ENCODE measurements around the gene SLC41A3. TPM values are rescaled to one million over a fixed set of nuclear protein-coding genes. Genes with fewer than 3 reads are reported as not detected.
A peak's percentile ranks its signal among the peaks of the same experiment; 100 is the strongest.
"Not testable (repeated sequence)": the region's sequence is repeated elsewhere in the genome, so short reads cannot be mapped to it uniquely, and the experiment has no call there.

Gene SLC41A3
- total RNA-seq, 2 donors from 2014 or later: 44.7 to 49.0 TPM

- DNase-seq (ENCODE audit: low spot score); intact Hi-C loops (cut with DNase I): not testable (repeated sequence)
These were observed 107.9 kb downstream of the SLC41A3 start for GRCh38 chr3:125976003-125976390.

GRCh38 chr3:125975245-125976002 is 108.5 kb downstream of the SLC41A3 start:
- DNase-seq (ENCODE audit: low spot score); intact Hi-C loops (cut with DNase I): not testable (repeated sequence)

- intact Hi-C loops (cut with DNase I): not testable (repeated sequence)
- peak; percentile 81 for DNase-seq (ENCODE audit: low spot score)
These were observed 111.7 kb downstream of the SLC41A3 start for GRCh38 chr3:125971997-125972944.

GRCh38 chr3:125968701-125969592 is 115.0 kb downstream of the SLC41A3 start, which contains the start of gene ROPN1B:
ROPN1B (plus strand) TSS chr3:125969178; CDS start chr3:125972055, 2,877 bp downstream.
- intact Hi-C loops (cut with DNase I); DNase-seq (ENCODE audit: low spot score): not testable (repeated sequence)

- intact Hi-C loops (cut with DNase I); DNase-seq (ENCODE audit: low spot score): not testable (repeated sequence)
These were observed 115.8 kb downstream of the SLC41A3 start for GRCh38 chr3:125968121-125968520.

- intact Hi-C loops (cut with DNase I): no loop called here
- DNase-seq (ENCODE audit: low spot score): no peak
These were observed 116.8 kb downstream of the SLC41A3 start for GRCh38 chr3:125967156-125967555.

- intact Hi-C loops (cut with DNase I): no loop called here
- DNase-seq (ENCODE audit: low spot score): no peak
These were observed 118.4 kb downstream of the SLC41A3 start for GRCh38 chr3:125965505-125965904.

- intact Hi-C loops (cut with DNase I); DNase-seq (ENCODE audit: low spot score): not testable (repeated sequence)
These were observed 120.1 kb downstream of the SLC41A3 start for GRCh38 chr3:125963834-125964233.

- DNase-seq (ENCODE audit: low spot score): no peak
- intact Hi-C loops (cut with DNase I): no loop called here
These were observed 122.7 kb downstream of the SLC41A3 start for GRCh38 chr3:125961289-125961589.

- intact Hi-C loops (cut with DNase I): no loop called here
- peak; percentile 76 for DNase-seq (ENCODE audit: low spot score)
These were observed 123.3 kb downstream of the SLC41A3 start for GRCh38 chr3:125960456-125961288.

- DNase-seq (ENCODE audit: low spot score): no peak
- intact Hi-C loops (cut with DNase I): no loop called here
These were observed 123.9 kb downstream of the SLC41A3 start for GRCh38 chr3:125960066-125960424.

- intact Hi-C loops (cut with DNase I): no loop called here
- DNase-seq (ENCODE audit: low spot score): peak; percentile 74
These were observed 124.4 kb downstream of the SLC41A3 start for GRCh38 chr3:125959317-125960065.

GRCh38 chr3:125958511-125959316 is 125.2 kb downstream of the SLC41A3 start:
- intact Hi-C loops (cut with DNase I): no loop called here
- DNase-seq (ENCODE audit: low spot score): no peak

GRCh38 chr3:125957674-125958510 is 126.0 kb downstream of the SLC41A3 start:
- intact Hi-C loops (cut with DNase I): no loop called here
- no peak for DNase-seq (ENCODE audit: low spot score)

- intact Hi-C loops (cut with DNase I); DNase-seq (ENCODE audit: low spot score): not testable (repeated sequence)
These were observed 126.9 kb downstream of the SLC41A3 start for GRCh38 chr3:125957020-125957419.
